Esophagus (tissue), 2 donors: ENCODE data around the gene SEPTIN3. TPM values are rescaled to one million over a fixed set of nuclear protein-coding genes. Genes with fewer than 3 reads are reported as not detected.

Experiments
- H3K27ac ChIP-seq, 2 donors: one replicate each; pipeline ENCODE4 v1.5.1; 2013; ENCODE audit warnings: low read depth in 2 of 2, mild to moderate bottlenecking in 2 of 2, inconsistent platforms in 1 of 2, low read length in 1 of 2, moderate library complexity in 1 of 2
- H3K27me3 ChIP-seq, 2 donors: one replicate each; pipeline ENCODE4 v1.6.1; 2013; ENCODE audit warnings: low read length in 2 of 2, control low read depth in 1 of 2, mild to moderate bottlenecking in 1 of 2; ENCODE audit not compliant: insufficient read depth in 2 of 2, control insufficient read depth in 1 of 2
- H3K36me3 ChIP-seq, 2 donors: one replicate each; pipeline ENCODE4 v1.6.1; 2013; ENCODE audit warnings: low read length in 1 of 2; ENCODE audit not compliant: control insufficient read depth in 2 of 2, insufficient read depth in 2 of 2
- H3K4me1 ChIP-seq, 2 donors: one replicate each; pipeline ENCODE4 v1.6.1; 2013; ENCODE audit warnings: low read length in 1 of 2; ENCODE audit not compliant: control insufficient read depth in 2 of 2, insufficient read depth in 2 of 2
- H3K4me3 ChIP-seq, 2 donors: one replicate each; pipeline ENCODE4 v1.5.1; 2013; ENCODE audit warnings: low read length in 2 of 2, mild to moderate bottlenecking in 2 of 2, low read depth in 1 of 2, moderate library complexity in 1 of 2
- H3K9me3 ChIP-seq, 2 donors: one replicate each; pipeline ENCODE4 v1.6.1; 2013; ENCODE audit warnings: mild to moderate bottlenecking in 2 of 2, low read depth in 1 of 2, low read length in 1 of 2, moderate library complexity in 1 of 2; ENCODE audit not compliant: control insufficient read depth in 2 of 2, insufficient read depth in 1 of 2
- WGBS, 2 donors: extraction: QIAGEN DNeasy Blood & Tissue Kit; methylation state at CpG; one replicate each; pipeline ENCODE4 v1.1.7; 2013; 5-methylcytosine and 5-hydroxymethylcytosine counted together
- polyA plus RNA-seq, 2 donors: library from polyadenylated mRNA; stranded (reverse); fragments of 200-250 nt; gene quantifications; one replicate each; pipeline ENCODE4 v1.2.3, GENCODE V29; 2013
- donor health status: healthy with polysubstance abuse.
- donor health status: Bipolar disorder and iron deficiency.

Gene SEPTIN3
- polyA plus RNA-seq, 2 donors: 0.11 to 0.18 TPM

- no peaks in the 10 kb centered on the region for H3K27me3 ChIP-seq
- H3K9me3 ChIP-seq: no peaks in the 10 kb centered on the region
- H3K36me3 ChIP-seq: no peaks in the 10 kb centered on the region
- H3K4me1 ChIP-seq: no peaks in the 10 kb centered on the region
- WGBS, 2 donors: 94 to 96% methylated on average over 5 of the region's 5 CpGs
- H3K27ac ChIP-seq: no peak overlapping the region
- H3K4me3 ChIP-seq: no peak overlapping the region
Observed at GRCh38 chr22:41987276-41987675, 18.0 kb downstream of the SEPTIN3 start.

- Histone ChIP-seq H3K36me3 (no peaks in the 10 kb centered on the region), H3K4me1 (no peaks in the 10 kb centered on the region), H3K27ac (no peak overlapping the region), H3K9me3 (no peaks in the 10 kb centered on the region), H3K4me3 (no peak overlapping the region), H3K27me3 (no peaks in the 10 kb centered on the region)
- WGBS, 2 donors: 70 to 94% methylated on average over 4 of the region's 4 CpGs
Observed at GRCh38 chr22:41989246-41989645, 20.0 kb downstream of the SEPTIN3 start.

- 89 to 92% methylated on average over 7 of the region's 7 CpGs for WGBS, 2 donors
- Histone ChIP-seq H3K4me1 (no peaks in the 10 kb centered on the region), H3K36me3 (no peaks in the 10 kb centered on the region), H3K4me3 (no peak overlapping the region), H3K27ac (no peak overlapping the region), H3K27me3 (no peaks in the 10 kb centered on the region), H3K9me3 (no peaks in the 10 kb centered on the region)
Observed at GRCh38 chr22:41991111-41991510, 21.9 kb downstream of the SEPTIN3 start.

- H3K27ac ChIP-seq: no peak overlapping the region
- H3K4me3 ChIP-seq: no peak overlapping the region
- 93 to 97% methylated on average over 5 of the region's 5 CpGs for WGBS, 2 donors
Observed at GRCh38 chr22:41992496-41992895, 23.3 kb downstream of the SEPTIN3 start.

GRCh38 chr22:41995211-41995610, 26.0 kb downstream of the SEPTIN3 start:
- Histone ChIP-seq H3K36me3 (no peaks in the 10 kb centered on the region), H3K27me3 (no peaks in the 10 kb centered on the region), H3K4me3 (no peak overlapping the region), H3K9me3 (no peaks in the 10 kb centered on the region), H3K27ac (no peak overlapping the region), H3K4me1 (peaks cover 0 to 6% of the 10 kb centered on the region in 2 donors)
- WGBS, 2 donors: 69 to 73% methylated on average over 2 to 3 of the region's 3 CpGs

More at GRCh38 chr22:41992496-41992895, 23.3 kb downstream of the SEPTIN3 start:
- no peaks in the 10 kb centered on the region for H3K4me1 ChIP-seq
- H3K36me3 ChIP-seq: no peaks in the 10 kb centered on the region
- no peaks in the 10 kb centered on the region for H3K9me3 ChIP-seq
- no peaks in the 10 kb centered on the region for H3K27me3 ChIP-seq

GRCh38 chr22:41996826-41997225, 27.6 kb downstream of the SEPTIN3 start:
- peaks cover 0 to 6% of the 10 kb centered on the region in 2 donors for H3K4me1 ChIP-seq
- WGBS, 2 donors: 79 to 83% methylated on average over 5 of the region's 5 CpGs

GRCh38 chr22:41998361-41999261, 29.4 kb downstream of the SEPTIN3 start, which contains the start of gene WBP2NL:
TSS of gene WBP2NL (plus strand) at chr22:41998788. CDS start at chr22:41998819, 31 bp downstream.
- H3K4me1 ChIP-seq: peaks cover 0 to 6% of the 10 kb centered on the region in 2 donors
- H3K4me3 ChIP-seq: peak within 1 kb of the TSS; percentile 56 to 69
- no peaks in the 10 kb centered on the region for H3K9me3 ChIP-seq
- no peak within 1 kb of the TSS for H3K27ac ChIP-seq
- 33 to 37% methylated on average over 63 to 71 of the region's 71 CpGs for WGBS, 2 donors
- no peaks in the 10 kb centered on the region for H3K27me3 ChIP-seq
- peaks cover 0 to 2% of the 10 kb centered on the region in 2 donors for H3K36me3 ChIP-seq

More at GRCh38 chr22:41996826-41997225, 27.6 kb downstream of the SEPTIN3 start:
- Histone ChIP-seq H3K4me3 (no peak overlapping the region), H3K27me3 (no peaks in the 10 kb centered on the region), H3K9me3 (no peaks in the 10 kb centered on the region), H3K27ac (no peak overlapping the region), H3K36me3 (peaks cover 0 to 2% of the 10 kb centered on the region in 2 donors)

- Histone ChIP-seq H3K4me3 (no peak overlapping the region), H3K9me3 (no peaks in the 10 kb centered on the region), H3K36me3 (peaks cover 0 to 2% of the 10 kb centered on the region in 2 donors), H3K27ac (no peak overlapping the region), H3K27me3 (no peaks in the 10 kb centered on the region), H3K4me1 (peaks cover 0 to 6% of the 10 kb centered on the region in 2 donors)
- 96 to 100% methylated on average over 8 of the region's 8 CpGs for WGBS, 2 donors
Observed at GRCh38 chr22:42000466-42000865, 31.2 kb downstream of the SEPTIN3 start.

GRCh38 chr22:42001121-42001520, 31.9 kb downstream of the SEPTIN3 start:
- peaks cover 0 to 6% of the 10 kb centered on the region in 2 donors for H3K4me1 ChIP-seq
- H3K4me3 ChIP-seq: no peak overlapping the region
- WGBS, 2 donors: 80 to 89% methylated on average over 8 of the region's 8 CpGs
- no peaks in the 10 kb centered on the region for H3K9me3 ChIP-seq
- H3K27ac ChIP-seq: no peak overlapping the region
- no peaks in the 10 kb centered on the region for H3K27me3 ChIP-seq
- peaks cover 0 to 2% of the 10 kb centered on the region in 2 donors for H3K36me3 ChIP-seq
